Mammary epithelial cell (primary cell): Measurements from ENCODE around the gene EFS.

Experiments used
- CTCF ChIP-seq, 2 donors: IDR thresholded peaks in 1 of 2; conservative IDR thresholded peaks in 1 of 2; 2 replicates each; pipeline ENCODE4 v1.5.1; 2011 to 2012; ENCODE audit warnings: inconsistent platforms in 2 of 2, low read length in 2 of 2, mild to moderate bottlenecking in 2 of 2, control low read depth in 1 of 2, low read depth in 1 of 2; ENCODE audit not compliant: insufficient read depth in 1 of 2; ENCODE audit errors: extremely low read depth in 1 of 2
- EZH2 ChIP-seq: IDR thresholded peaks from 2 replicates; pipeline ENCODE4 v1.6.1; 2012; ENCODE audit warnings: low read length, inconsistent platforms, borderline replicate concordance

- TF ChIP-seq CTCF (conservative IDR thresholded peaks at IDR 0.05 in 1 of 2, IDR thresholded peaks at IDR 0.05 in 1 of 2; ENCODE audit: extremely low read depth in 1 of 2, insufficient read depth in 1 of 2, low read depth in 1 of 2, low read length in 2 of 2) (no peak), EZH2 (no peak)
These were observed 31.2 kb upstream of the EFS start for GRCh38 chr14:23396126-23396525.
